Loucy (cell line): ENCODE data around the gene SFR1.
"Not testable (repeated sequence)": the region's sequence is repeated elsewhere in the genome, so short reads cannot be mapped to it uniquely, and the experiment has no call there.

Source experiments
- EZH2phosphoT487 ChIP-seq: fragments of 200-600 bp; IDR thresholded peaks from 2 replicates; pipeline ENCODE4 v1.6.1; 2018; ENCODE audit warnings: antibody characterized with exemption, mild to moderate bottlenecking, moderate library complexity, borderline replicate concordance
- TF ChIP-seq, protein P1 (sequence below): fragments of 200-600 bp; sonication (generic); conservative IDR thresholded peaks from 2 replicates; pipeline ENCODE4 v1.5.1; 2014; ENCODE audit warnings: mild to moderate bottlenecking, antibody characterized with exemption, low read length

DNA sequence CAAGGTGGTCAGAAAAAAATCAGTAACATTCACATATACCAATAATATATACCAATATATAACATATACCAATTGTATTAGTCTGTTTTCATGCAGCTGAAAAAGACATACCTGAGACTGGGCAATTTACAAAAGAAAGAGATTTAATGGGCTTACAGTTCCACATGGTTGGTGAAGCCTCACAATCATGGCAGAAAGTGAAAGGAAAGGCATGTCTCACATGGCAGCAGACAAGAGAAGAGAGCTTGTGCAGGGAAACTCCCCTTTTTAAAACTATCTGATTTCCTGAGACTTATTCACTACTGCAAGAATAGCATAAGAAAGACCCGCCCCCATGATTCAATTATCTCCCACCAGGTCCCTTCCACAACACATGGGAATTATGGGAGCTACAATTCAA, 52.2 kb downstream of the SFR1 start:
- TF ChIP-seq, protein P1, sequence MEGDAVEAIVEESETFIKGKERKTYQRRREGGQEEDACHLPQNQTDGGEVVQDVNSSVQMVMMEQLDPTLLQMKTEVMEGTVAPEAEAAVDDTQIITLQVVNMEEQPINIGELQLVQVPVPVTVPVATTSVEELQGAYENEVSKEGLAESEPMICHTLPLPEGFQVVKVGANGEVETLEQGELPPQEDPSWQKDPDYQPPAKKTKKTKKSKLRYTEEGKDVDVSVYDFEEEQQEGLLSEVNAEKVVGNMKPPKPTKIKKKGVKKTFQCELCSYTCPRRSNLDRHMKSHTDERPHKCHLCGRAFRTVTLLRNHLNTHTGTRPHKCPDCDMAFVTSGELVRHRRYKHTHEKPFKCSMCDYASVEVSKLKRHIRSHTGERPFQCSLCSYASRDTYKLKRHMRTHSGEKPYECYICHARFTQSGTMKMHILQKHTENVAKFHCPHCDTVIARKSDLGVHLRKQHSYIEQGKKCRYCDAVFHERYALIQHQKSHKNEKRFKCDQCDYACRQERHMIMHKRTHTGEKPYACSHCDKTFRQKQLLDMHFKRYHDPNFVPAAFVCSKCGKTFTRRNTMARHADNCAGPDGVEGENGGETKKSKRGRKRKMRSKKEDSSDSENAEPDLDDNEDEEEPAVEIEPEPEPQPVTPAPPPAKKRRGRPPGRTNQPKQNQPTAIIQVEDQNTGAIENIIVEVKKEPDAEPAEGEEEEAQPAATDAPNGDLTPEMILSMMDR = not testable (repeated sequence)
- not testable (repeated sequence) for TF ChIP-seq EZH2phosphoT487
